ENCODE measurements around the gene C3orf38.
"Not testable (repeated sequence)": the region's sequence is repeated elsewhere in the genome, so short reads cannot be mapped to it uniquely, and the experiment has no call there.

The C3orf38 gene

GRCh38 chr3:88149509-88150362, at the start of gene C3orf38:
TSS of gene C3orf38 (plus strand) at chr3:88149959. CDS start at chr3:88150053, 94 bp downstream.
- DNase-seq = peak; percentile 63

GRCh38 chr3:88101142-88101541, 48.6 kb upstream of the C3orf38 start:
- no peak for DNase-seq

GRCh38 chr3:88105325-88105724, 44.4 kb upstream of the C3orf38 start:
- DNase-seq = no peak

- no peak for DNase-seq
Measured at GRCh38 chr3:88112289-88112688, 37.5 kb upstream of the C3orf38 start.

GRCh38 chr3:88113311-88114162, 36.2 kb upstream of the C3orf38 start:
- DNase-seq = peak; percentile 10

GRCh38 chr3:88114878-88115549, 34.7 kb upstream of the C3orf38 start:
- no peak for DNase-seq

GRCh38 chr3:88117683-88118082, 32.1 kb upstream of the C3orf38 start:
- DNase-seq = no peak

- DNase-seq = not testable (repeated sequence)
Measured at GRCh38 chr3:88118603-88119002, 31.2 kb upstream of the C3orf38 start.

- DNase-seq = no peak
Measured at GRCh38 chr3:88123526-88123925, 26.2 kb upstream of the C3orf38 start.

GRCh38 chr3:88131695-88132094, 18.1 kb upstream of the C3orf38 start:
- no peak for DNase-seq

GRCh38 chr3:88132894-88133293, 16.9 kb upstream of the C3orf38 start:
- DNase-seq = no peak

GRCh38 chr3:88133711-88134263, 16.0 kb upstream of the C3orf38 start:
- no peak for DNase-seq

- no peak for DNase-seq
Measured at GRCh38 chr3:88137836-88138235, 11.9 kb upstream of the C3orf38 start.

GRCh38 chr3:88141458-88142083, 8.2 kb upstream of the C3orf38 start:
- no peak for DNase-seq

GRCh38 chr3:88142094-88142624, 7.6 kb upstream of the C3orf38 start:
- DNase-seq = no peak

GRCh38 chr3:88147261-88147660, 2.5 kb upstream of the C3orf38 start:
- no peak for DNase-seq

- no peak for DNase-seq
Measured at GRCh38 chr3:88148651-88149050, 1.1 kb upstream of the C3orf38 start.

- DNase-seq = peak; percentile 19
Measured at GRCh38 chr3:88149101-88149508, 654 bp upstream of the C3orf38 start.

GRCh38 chr3:88150371-88150770, 612 bp downstream of the C3orf38 start:
- DNase-seq = no peak

GRCh38 chr3:88150806-88151205, 1.0 kb downstream of the C3orf38 start:
- no peak for DNase-seq

- DNase-seq = no peak
Measured at GRCh38 chr3:88151358-88151757, 1.6 kb downstream of the C3orf38 start.

- no peak for DNase-seq
Measured at GRCh38 chr3:88152841-88153240, 3.1 kb downstream of the C3orf38 start.
